Activated T-cell treated with anti-CD3 and anti-CD28 coated beads, Interleukin-2, amount 50 U/mL, for 1 hour (primary cell): ENCODE results near the gene KCND2.
"Not testable (repeated sequence)": the region's sequence is repeated elsewhere in the genome, so short reads cannot be mapped to it uniquely, and the experiment has no call there.

Source experiments
- DNase-seq: peaks from one replicate; pipeline ENCODE4 v3.0.0-alpha.2; 2020

KCND2 gene

DNA sequence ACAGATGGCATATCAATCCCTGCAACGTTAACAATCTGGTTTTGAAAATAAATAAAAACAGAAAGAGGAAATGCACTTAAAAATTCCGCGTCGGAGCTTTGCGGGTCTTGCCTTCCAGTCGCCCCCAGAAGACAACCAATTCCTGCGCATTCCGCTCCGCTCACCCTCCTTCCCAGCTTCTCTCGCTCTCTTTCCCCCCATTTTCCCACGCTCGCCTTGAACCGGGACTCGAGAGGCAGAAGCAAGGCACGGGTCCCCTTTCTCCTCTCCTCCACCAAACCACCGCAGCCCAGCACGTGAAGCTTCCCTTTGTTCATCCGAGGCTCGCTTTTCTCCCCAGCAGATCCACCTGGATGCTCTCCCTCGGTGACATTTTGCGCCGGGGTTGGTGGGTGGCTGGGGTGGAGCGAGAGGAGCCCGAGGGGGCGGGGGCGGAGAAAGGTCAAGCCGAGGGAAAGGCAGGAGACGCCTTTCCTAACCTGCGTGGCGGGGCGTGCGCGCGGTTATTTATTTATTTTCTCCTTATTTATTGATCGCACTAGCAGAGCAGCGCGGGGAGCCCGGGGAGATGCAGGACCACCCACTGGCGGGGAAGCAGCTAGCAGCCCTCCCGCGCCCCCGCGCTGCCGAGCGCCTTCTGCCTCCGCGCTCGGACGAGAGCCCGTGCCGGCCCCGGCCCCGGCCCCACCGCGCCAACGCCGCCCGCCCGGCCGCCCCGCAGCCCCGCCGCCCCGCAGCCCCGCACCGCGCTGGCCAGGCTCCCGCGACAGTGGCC lies at the start of gene KCND2:
Gene KCND2 (plus strand): TSS at position 475 of the 775 bp plus-strand sequence.
- DNase-seq = no peak

- DNase-seq = no peak
Measured at GRCh38 chr7:120226188-120226587, 46.8 kb upstream of the KCND2 start.

- no peak for DNase-seq
Measured at GRCh38 chr7:120227255-120227654, 45.7 kb upstream of the KCND2 start.

- DNase-seq = no peak
Measured at GRCh38 chr7:120229084-120229483, 43.9 kb upstream of the KCND2 start.

DNA sequence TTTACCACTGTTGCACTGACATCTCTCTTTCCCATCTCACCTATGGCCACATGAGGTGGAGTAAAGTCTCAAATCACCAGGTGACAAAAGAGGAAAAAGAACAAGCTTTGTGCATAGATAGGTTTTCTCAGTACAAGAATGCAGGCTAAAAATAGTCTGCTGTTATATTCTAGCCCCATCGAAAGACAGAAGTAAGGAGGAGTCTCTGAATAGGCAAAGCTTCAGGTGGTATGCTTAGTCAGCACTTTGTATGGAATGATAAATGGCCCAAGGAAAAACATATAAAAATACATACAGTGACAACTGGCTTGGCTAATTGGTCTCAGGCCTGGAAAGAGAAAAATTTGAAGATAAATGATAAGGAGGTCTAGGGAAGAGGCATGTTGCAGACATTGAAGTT lies 39.6 kb upstream of the KCND2 start:
- no peak for DNase-seq

GRCh38 chr7:120240350-120240749 lies 32.6 kb upstream of the KCND2 start:
- DNase-seq = not testable (repeated sequence)

- DNase-seq = no peak
Measured at GRCh38 chr7:120241973-120242372, 31.0 kb upstream of the KCND2 start.

- DNase-seq = no peak
Measured at GRCh38 chr7:120254845-120255244, 18.1 kb upstream of the KCND2 start.

- DNase-seq = no peak
Measured at GRCh38 chr7:120256344-120257070, 16.5 kb upstream of the KCND2 start.

DNA sequence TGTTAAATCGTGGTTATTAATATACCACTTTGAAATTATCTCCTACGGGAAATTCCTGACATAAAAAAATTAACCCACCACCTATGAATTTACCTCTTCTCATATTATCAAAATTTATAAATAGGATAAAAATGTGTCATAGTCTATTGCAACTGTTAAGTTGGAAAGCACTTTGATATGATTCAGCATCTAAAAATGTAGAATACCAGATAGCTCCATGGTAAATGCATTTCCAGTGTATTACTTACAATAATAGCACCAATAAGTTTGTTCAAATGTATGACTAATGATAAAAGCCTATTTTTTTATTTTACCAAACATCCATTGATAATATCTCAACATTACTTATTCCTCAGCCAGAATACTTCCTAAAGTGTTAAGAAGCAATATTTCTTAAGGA lies 13.6 kb upstream of the KCND2 start:
- no peak for DNase-seq

GRCh38 chr7:120260111-120260510 lies 12.9 kb upstream of the KCND2 start:
- DNase-seq = no peak

DNA sequence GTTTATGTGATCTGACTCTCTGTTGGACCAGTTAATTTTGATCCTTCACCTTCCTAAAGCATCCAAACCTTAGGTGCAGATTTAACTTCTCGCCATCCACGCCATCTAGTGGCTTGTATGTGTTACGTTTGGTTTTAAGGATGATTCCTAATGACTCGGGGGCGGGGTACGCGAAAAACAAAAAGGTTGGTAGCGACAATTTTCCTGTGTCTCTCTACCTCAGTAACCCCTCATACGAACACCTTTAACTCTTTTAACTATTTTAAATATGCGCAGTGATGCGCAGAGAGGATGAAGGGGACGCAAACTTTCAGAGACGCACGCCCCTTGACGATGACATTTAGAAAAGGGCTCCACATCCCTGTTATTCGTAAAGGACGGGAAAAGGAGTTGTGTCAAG lies 714 bp upstream of the KCND2 start:
- DNase-seq = no peak

DNA sequence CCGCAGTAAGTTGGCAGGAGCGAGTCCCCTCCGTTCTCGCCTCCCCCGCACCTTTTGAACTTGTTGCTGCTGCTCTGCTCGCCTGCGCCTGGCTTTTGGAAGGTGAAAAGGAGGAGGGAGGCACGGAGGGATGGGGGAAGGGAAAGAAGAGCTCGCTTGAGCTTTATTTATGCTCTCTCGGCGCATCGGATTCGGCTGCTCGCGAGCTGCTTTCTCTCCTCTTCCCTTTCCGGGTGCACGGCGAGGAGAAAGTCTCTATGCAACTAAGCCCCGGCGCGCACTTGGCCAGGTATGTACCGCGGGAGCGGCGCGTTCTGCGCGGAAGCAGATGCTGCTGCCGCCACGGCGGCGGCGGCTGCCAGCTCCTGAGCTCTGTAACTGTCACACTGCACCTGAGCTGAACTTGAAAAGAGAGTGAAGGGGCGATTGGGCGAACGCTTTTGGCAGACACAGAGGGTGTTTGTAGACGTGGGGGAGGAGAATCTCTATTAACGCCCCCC lies 551 bp downstream of the KCND2 start:
- no peak for DNase-seq

DNA sequence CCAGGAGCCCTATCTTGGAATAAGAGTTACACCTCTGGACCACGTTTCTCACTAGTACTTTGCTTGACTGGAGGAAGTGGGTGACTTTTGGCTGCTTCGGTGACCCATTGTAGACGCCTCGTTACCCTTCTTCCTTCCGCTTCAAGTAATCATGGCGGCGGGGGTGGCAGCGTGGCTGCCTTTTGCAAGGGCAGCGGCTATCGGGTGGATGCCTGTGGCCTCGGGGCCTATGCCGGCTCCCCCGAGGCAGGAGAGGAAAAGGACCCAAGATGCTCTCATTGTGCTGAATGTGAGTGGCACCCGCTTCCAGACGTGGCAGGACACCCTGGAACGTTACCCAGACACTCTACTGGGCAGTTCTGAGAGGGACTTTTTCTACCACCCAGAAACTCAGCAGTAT lies 1.5 kb downstream of the KCND2 start:
- DNase-seq = no peak

- DNase-seq = no peak
Measured at GRCh38 chr7:120274899-120275298, 1.9 kb downstream of the KCND2 start.

- DNase-seq = no peak
Measured at GRCh38 chr7:120276720-120277119, 3.7 kb downstream of the KCND2 start.

- no peak for DNase-seq
Measured at GRCh38 chr7:120278773-120279172, 5.8 kb downstream of the KCND2 start.

DNA sequence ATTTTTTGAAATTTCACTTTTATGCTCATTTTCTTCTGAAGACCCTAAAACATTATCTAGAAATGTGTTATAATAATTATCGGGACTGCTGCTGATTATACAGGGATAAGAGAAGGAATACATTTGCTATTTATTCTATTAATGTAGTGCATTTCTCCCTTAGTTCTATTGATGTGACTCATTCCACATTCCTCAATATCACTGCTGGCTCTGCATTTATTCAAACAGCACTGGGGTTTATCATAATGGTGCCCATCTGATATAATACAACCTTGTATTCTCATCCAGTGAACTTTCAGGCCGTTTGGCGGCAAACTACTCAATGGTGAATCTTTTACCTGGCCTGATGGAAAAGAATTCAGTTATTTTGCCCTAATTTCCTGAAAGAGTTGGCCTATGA lies 7.8 kb downstream of the KCND2 start:
- DNase-seq = no peak

GRCh38 chr7:120293027-120293426 lies 20.1 kb downstream of the KCND2 start:
- no peak for DNase-seq

- DNase-seq = no peak
Measured at GRCh38 chr7:120302190-120302589, 29.2 kb downstream of the KCND2 start.

DNA sequence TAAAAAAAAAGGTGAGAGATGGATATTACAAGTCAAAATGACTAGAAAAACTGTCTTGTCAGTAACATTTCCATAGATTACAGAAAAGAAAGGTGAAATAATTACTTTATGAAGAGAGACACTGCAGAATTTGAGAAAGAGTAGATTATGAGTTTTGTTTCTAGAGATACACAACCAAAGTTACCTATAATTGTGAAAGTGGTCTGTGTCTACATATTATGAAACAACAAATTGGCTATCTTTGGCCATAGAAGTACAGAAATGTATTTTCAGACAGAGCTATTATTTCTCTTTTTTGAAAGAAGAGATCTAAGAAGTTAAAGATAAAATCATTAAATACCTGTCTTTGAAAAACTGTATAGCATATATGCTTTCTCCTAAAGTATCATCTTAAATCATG lies 30.1 kb downstream of the KCND2 start:
- DNase-seq = no peak

- no peak for DNase-seq
Measured at GRCh38 chr7:120304674-120305073, 31.7 kb downstream of the KCND2 start.

DNA sequence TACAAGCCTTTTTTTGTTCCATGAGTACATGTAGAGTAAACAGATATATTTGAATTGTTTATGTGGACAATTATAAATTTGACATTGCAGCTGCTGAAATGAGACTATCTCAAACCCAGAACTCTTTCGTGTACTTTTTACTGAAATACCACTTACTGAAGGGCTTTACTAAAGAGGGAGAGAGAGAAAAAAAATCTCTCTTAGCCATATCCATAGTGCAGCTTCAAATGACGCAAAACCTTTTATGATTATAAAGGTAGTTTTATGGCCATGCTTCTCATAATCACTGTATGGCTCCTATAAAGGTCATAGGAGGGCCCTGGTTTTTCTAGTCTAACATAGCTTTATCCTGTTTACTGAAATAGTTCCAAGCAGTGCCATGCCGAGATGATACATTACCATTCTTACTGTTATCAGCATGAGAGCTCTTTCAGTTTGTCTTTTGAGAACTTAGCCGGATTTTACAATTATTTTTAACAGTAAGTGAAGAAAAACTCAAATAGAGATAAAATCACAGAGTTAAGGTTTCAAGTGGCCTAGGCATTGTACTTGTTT lies 35.1 kb downstream of the KCND2 start:
- DNase-seq = no peak
